ENCODE data around the gene DIDO1.

The DIDO1 gene

DNA sequence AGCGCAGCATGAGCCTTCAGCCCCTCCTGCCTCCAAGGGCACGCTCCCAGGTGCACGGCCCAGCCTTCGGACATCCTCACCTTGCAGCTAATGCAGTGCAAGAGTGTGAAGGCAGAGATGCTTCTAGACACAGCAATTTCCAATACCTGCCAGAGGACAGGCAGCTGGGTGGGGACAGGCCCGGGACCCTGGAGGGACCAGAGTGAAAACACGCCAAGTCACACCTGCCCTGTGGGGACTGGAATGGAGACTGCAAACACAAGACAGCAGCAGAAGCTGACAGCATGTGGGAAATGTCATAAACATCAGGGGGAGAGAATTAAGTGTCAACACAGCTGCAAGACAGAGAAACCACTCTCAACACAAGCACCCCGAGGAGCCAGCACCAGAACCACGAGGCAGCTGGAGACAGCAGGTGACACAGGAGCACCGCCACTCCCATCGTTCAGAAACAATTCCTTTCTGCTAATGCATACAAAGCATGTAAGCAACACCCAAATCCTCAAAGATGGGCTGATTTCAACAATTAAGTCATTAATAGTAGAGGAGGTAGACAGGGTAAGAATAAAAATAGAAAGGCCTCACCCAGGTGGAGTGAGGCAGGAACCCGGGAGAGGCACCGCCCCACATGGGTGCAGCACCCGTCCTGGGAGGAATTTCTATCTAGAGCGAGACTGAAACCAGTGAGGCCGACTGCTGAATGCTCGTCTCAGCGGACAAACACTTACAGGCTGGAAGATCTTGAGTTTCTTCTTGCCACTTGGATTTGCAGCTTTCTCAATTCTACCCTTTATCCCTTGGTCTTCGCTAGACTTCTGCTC is 17.1 kb downstream of the DIDO1 start:
- no peak overlapping the region for H3K4me3 ChIP-seq (ENCODE audit: low read depth, low read length)
- no peaks in the 10 kb centered on the region for H3K9me3 ChIP-seq
- H3K27me3 ChIP-seq, result no peaks in the 10 kb centered on the region
- TF ChIP-seq, protein P1, sequence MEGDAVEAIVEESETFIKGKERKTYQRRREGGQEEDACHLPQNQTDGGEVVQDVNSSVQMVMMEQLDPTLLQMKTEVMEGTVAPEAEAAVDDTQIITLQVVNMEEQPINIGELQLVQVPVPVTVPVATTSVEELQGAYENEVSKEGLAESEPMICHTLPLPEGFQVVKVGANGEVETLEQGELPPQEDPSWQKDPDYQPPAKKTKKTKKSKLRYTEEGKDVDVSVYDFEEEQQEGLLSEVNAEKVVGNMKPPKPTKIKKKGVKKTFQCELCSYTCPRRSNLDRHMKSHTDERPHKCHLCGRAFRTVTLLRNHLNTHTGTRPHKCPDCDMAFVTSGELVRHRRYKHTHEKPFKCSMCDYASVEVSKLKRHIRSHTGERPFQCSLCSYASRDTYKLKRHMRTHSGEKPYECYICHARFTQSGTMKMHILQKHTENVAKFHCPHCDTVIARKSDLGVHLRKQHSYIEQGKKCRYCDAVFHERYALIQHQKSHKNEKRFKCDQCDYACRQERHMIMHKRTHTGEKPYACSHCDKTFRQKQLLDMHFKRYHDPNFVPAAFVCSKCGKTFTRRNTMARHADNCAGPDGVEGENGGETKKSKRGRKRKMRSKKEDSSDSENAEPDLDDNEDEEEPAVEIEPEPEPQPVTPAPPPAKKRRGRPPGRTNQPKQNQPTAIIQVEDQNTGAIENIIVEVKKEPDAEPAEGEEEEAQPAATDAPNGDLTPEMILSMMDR (IDR thresholded peaks at IDR 0.05; ENCODE audit: low read depth, low read length), result no peak
- H3K4me1 ChIP-seq, result no peaks in the 10 kb centered on the region
- no peak for DNase-seq
- peaks cover 90% of the 10 kb centered on the region for H3K36me3 ChIP-seq

DNA sequence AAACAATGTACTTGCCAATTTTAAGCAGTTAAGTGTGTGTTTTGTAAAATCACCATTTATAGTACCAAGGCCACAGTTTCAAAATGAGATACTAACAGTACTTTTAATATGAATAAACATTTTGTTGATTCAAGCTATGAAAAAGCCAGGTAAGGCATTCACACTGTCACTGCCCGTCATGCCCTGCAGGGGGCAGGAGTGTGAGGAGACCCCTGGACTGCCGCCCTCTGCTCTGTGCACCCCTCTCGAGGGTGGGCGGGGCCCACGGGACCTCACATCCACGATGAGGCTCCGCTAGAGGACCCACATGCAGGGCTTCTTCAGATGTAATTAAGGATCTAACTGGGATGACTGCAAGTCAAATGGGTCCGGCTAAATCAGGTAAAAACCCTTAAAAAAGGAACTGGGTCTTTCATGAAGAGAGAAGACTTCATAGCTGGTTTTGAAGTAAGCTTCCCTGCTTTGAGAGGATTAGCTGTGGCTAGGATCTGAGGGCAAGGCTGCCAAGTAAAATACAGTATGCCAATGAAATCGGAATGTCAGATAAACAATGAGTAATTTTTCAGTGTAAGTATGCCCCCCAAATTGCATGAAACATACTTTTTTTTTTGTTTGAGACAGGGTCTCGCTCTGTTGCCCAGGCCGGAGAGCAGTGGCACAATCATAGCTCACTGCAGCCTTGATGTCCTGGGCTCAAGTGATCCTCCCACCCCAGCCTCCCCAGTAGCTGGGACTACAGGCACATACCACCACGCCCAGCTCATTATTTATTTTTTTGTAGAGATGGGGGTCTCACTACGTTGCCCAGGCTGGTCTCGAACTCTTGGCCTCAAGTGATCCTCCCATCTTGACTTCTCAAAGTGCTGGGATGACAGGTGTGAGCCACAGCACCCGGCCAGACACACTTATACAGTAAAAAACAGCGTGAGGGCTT is 18.7 kb downstream of the DIDO1 start:
- peaks cover 96% of the 10 kb centered on the region for H3K36me3 ChIP-seq
- H3K4me3 ChIP-seq (ENCODE audit: low read depth, low read length), result no peak overlapping the region
- no peaks in the 10 kb centered on the region for H3K4me1 ChIP-seq
- DNase-seq, result peak; percentile 49
- H3K27me3 ChIP-seq, result no peaks in the 10 kb centered on the region
- TF ChIP-seq, protein P1 (IDR thresholded peaks at IDR 0.05; ENCODE audit: low read depth, low read length), result peak; percentile 61
- no peaks in the 10 kb centered on the region for H3K9me3 ChIP-seq

- Histone ChIP-seq H3K4me3 (ENCODE audit: low read depth, low read length) (no peak overlapping the region), H3K9me3 (no peaks in the 10 kb centered on the region), H3K4me1 (no peaks in the 10 kb centered on the region), H3K36me3 (peaks cover 96% of the 10 kb centered on the region), H3K27me3 (no peaks in the 10 kb centered on the region)
- TF ChIP-seq, protein P1 (IDR thresholded peaks at IDR 0.05; ENCODE audit: low read depth, low read length), result no peak
- DNase-seq, result no peak
Observed at GRCh38 chr20:62906647-62907375, 19.5 kb downstream of the DIDO1 start.

DNA sequence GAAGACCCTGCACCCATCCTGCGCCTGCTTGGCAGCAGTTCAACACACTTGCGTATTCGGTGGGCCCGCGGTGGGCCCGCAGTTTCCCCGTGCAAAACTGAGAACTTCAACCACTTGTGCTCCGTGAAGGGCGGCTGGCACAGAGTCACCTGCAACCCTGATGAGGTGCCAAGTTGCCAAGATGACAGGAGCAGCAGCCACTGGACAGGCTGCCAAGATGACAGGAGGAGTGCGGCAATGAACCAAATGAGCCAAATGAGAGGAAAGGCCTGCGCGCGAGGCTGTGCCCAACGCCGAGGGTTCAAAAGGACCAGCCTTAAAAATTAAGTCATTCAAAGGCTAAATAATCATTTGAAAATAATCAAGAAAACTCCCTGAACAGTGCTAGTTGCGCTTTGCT is 20.1 kb downstream of the DIDO1 start:
- Histone ChIP-seq H3K4me3 (ENCODE audit: low read depth, low read length) (no peak overlapping the region), H3K27me3 (no peaks in the 10 kb centered on the region), H3K9me3 (no peaks in the 10 kb centered on the region), H3K4me1 (no peaks in the 10 kb centered on the region), H3K36me3 (peaks cover 95% of the 10 kb centered on the region)
- TF ChIP-seq, protein P1 (IDR thresholded peaks at IDR 0.05; ENCODE audit: low read depth, low read length), result no peak
- DNase-seq, result no peak

GRCh38 chr20:62905536-62906117 is 20.7 kb downstream of the DIDO1 start:
- Histone ChIP-seq H3K36me3 (peaks cover 91% of the 10 kb centered on the region), H3K9me3 (no peaks in the 10 kb centered on the region), H3K27me3 (no peaks in the 10 kb centered on the region), H3K4me3 (ENCODE audit: low read depth, low read length) (no peak overlapping the region), H3K4me1 (no peaks in the 10 kb centered on the region)
- DNase-seq, result no peak
- TF ChIP-seq, protein P1 (IDR thresholded peaks at IDR 0.05; ENCODE audit: low read depth, low read length), result no peak

Data from BE2C (cell line).